ENCODE results near the gene MIS18BP1. TPM values are rescaled to one million over a fixed set of nuclear protein-coding genes. Genes with fewer than 3 reads are reported as not detected.

The MIS18BP1 gene
- total and polyA plus RNA-seq, 9 of the 15 experiments (the other 6 are each of a cell fraction or from before 2014, with no cell fraction given): 5.0 to 29.1 (median 19.1) TPM

- TF ChIP-seq E4F1 (CRISPR knock-in tag; IDR thresholded peaks at IDR 0.05; ENCODE audit: borderline replicate concordance) (no peak), ZNF217 (CRISPR knock-in tag; IDR thresholded peaks at IDR 0.05) (no peak), HSF4 (CRISPR knock-in tag; IDR thresholded peaks at IDR 0.05; ENCODE audit: borderline replicate concordance) (no peak), CCNT2 (IDR thresholded peaks at IDR 0.05; ENCODE audit: borderline replicate concordance, extremely low read depth, insufficient read length, low read depth, low read length) (peak; percentile 66), E2F6 (IDR thresholded peaks at IDR 0.05; ENCODE audit: borderline replicate concordance in 1 of 2, extremely low read depth in 1 of 2, insufficient read depth in 1 of 2, insufficient read length in 1 of 2, low read depth in 1 of 2, low read length in 1 of 2, poor library complexity in 1 of 2, severe bottlenecking in 1 of 2) (peak; percentile 50 to 78), ZNF76 (CRISPR knock-in tag; IDR thresholded peaks at IDR 0.05; ENCODE audit: borderline replicate concordance) (no peak), ZKSCAN8 (CRISPR knock-in tag; IDR thresholded peaks at IDR 0.05) (no peak), ZNF830 (CRISPR knock-in tag; IDR thresholded peaks at IDR 0.05) (no peak), SMARCB1 (IDR thresholded peaks at IDR 0.05; ENCODE audit: insufficient read length, low read depth) (no peak), NFRKB (IDR thresholded peaks at IDR 0.05; ENCODE audit: low read depth) (no peak), POLR2G (IDR thresholded peaks at IDR 0.05; ENCODE audit: low read depth, low read length) (peak; percentile 92), TRIM28 (IDR thresholded peaks at IDR 0.05) (no peak), ZNF282 (CRISPR knock-in tag; IDR thresholded peaks at IDR 0.05) (no peak), ZNF655 (CRISPR knock-in tag; IDR thresholded peaks at IDR 0.05) (no peak), EWSR1 (IDR thresholded peaks at IDR 0.05; ENCODE audit: borderline replicate concordance, low read depth, partially characterized antibody) (no peak), ATF1 (CRISPR knock-in tag; IDR thresholded peaks at IDR 0.05) (no peak), ATF1 (tag; IDR thresholded peaks at IDR 0.05) (peak; percentile 74), FOXK1 (CRISPR knock-in tag; IDR thresholded peaks at IDR 0.05; ENCODE audit: borderline replicate concordance) (no peak), NUFIP1 (IDR thresholded peaks at IDR 0.05; ENCODE audit: partially characterized antibody) (no peak), SREBF1 (IDR thresholded peaks at IDR 0.05; ENCODE audit: borderline replicate concordance, low read depth, low read length) (no peak), LCOR (CRISPR knock-in tag; IDR thresholded peaks at IDR 0.05) (no peak), KLF13 (tag; IDR thresholded peaks at IDR 0.05; ENCODE audit: borderline replicate concordance, low read depth) (no peak), RBM25 (IDR thresholded peaks at IDR 0.05; ENCODE audit: low read depth, low read length, severe bottlenecking) (peak; percentile 19), NFE2 (IDR thresholded peaks at IDR 0.05; ENCODE audit: low read depth) (no peak), HDAC8 (tag; IDR thresholded peaks at IDR 0.05) (no peak), GABPB2 (CRISPR knock-in tag; conservative IDR thresholded peaks at IDR 0.05) (no peak)
Observed at GRCh38 chr14:45253070-45253753, at the start of gene MIS18BP1 (continued).

All from K562 (cell line).